SK-MEL-5 (cell line): ENCODE measurements around the gene LRRFIP2. TPM values are rescaled to one million over a fixed set of nuclear protein-coding genes. Genes with fewer than 3 reads are reported as not detected.
"Not testable (repeated sequence)": the region's sequence is repeated elsewhere in the genome, so short reads cannot be mapped to it uniquely, and the experiment has no call there.

Experiments
- DNase-seq: peaks from one replicate; pipeline ENCODE4 v3.0.0-alpha.2; 2016; ENCODE audit warnings: low read depth, low spot score
- in situ Hi-C: cut with HindIII; loops from 2 replicates; pipeline ENCODE4 v1.10.0; 2016; ENCODE audit warnings: low sequenced_read_pairs, high pct_unique_total_duplicates, low pct_unique_long_range_greater_than_20kb
- total RNA-seq: library from RNA; depleted of rRNA; stranded (reverse); fragments of >200 nt; shearing (Covaris generic); gene quantifications from 2 replicates; pipeline ENCODE4 v1.2.3, GENCODE V29; 2014

Gene LRRFIP2
- total RNA-seq, 1 experiment from 2014 or later = 54.5 TPM

GRCh38 chr3:37154668-37155314 is 19.6 kb downstream of the LRRFIP2 start:
- in situ Hi-C loops = no loop called here

DNA sequence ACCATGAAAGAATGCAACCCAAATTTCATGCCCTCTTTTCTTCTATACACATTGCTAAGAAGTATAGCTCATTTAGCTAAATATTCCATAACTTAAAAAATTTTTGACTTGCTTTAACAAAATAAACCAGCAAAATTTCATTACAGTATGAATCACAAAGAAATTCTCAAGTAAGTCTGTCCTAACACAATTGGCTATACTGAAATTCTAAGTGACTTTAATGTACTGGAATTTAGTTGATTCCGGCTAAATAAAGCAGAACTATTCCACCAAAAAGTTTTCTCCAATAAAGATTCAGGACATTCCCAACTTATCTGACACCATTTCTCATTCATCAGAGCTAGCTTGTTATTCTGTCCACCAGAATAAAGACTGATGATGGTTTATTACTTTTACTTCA is 23.8 kb downstream of the LRRFIP2 start:
- in situ Hi-C loops = no loop called here
- DNase-seq = no peak

More at GRCh38 chr3:37154668-37155314, 19.6 kb downstream of the LRRFIP2 start:
- no peak for DNase-seq

GRCh38 chr3:37149257-37149656 is 25.1 kb downstream of the LRRFIP2 start:
- DNase-seq = no peak
- in situ Hi-C loops = no loop called here

- in situ Hi-C loops = no loop called here
- no peak for DNase-seq
These were observed 26.2 kb downstream of the LRRFIP2 start for GRCh38 chr3:37148208-37148607.

- no peak for DNase-seq
- in situ Hi-C loops = no loop called here
These were observed 26.7 kb downstream of the LRRFIP2 start for GRCh38 chr3:37147666-37148065.

- DNase-seq, in situ Hi-C loops: not testable (repeated sequence)
These were observed 27.5 kb downstream of the LRRFIP2 start for GRCh38 chr3:37146927-37147326.

DNA sequence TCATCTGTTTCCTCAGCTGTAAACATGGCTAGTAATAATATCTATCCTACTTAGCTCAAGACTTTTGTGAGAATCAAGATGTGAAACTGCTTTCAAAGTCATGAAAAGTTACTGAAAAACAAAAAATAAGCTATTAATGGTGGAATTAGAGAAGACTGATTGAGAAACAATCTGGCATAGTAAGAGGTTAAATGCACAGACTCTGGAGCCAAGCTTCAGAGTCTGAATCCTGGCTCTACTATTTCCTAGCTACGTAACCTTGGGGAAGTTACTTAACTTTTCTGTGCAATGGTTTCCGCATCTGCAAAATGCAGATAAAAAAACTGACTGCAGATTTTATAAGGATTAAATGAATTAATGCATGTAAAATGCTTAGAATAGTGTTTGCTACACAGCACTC is 28.8 kb downstream of the LRRFIP2 start:
- in situ Hi-C loops = no loop called here
- no peak for DNase-seq

GRCh38 chr3:37144806-37145205 is 29.6 kb downstream of the LRRFIP2 start:
- in situ Hi-C loops = no loop called here
- DNase-seq = no peak

- in situ Hi-C loops = no loop called here
- no peak for DNase-seq
These were observed 30.6 kb downstream of the LRRFIP2 start for GRCh38 chr3:37143821-37144220.

DNA sequence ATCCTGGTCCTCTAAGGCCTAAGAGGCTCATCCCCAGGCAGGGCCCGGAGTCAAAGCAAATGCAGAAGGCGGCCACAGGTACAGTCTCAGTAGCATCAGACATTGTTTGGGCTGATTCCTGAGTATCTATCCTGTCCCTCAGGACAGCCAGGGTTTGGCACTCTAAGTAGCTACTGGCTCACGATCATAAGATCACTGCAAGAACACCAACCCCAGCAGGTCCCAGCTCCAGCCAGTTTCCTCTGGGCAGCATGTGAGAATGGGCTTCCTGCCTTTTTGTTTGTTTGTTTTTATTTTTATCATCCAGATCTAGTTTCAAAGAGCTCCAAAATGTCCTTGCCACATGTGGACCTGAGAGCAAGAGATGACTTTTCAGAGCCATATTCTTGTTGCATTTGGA is 32.7 kb downstream of the LRRFIP2 start:
- in situ Hi-C loops = no loop called here
- no peak for DNase-seq

DNA sequence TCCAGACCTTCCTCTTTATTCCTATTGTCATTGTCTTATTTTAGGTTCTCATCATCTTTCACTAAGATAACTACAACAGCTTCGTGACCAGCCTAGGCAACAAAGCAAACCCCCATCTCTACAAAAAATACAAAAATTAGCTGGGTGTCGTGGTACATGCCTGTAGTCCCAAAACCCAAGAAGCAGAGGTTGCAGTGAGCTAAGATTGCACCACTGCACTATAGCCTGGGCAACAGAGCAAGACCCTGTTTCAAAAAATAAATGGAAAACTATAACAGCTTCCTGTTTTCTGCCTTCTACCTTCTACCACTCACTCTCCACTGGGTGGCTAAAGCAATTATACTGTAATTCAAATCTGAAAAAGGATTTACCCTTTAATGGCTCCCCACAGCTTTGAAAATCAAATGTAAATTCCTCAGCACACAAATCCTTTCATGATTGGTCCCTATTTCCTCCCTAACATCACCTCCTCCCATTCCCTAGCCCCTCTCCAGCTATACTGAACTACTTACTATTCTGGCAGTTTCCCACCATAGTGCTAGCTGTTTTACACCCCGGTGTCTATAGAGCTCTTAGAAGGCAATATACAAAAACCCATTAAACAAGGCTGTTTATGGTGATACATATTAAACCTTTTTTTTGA is 33.4 kb downstream of the LRRFIP2 start:
- in situ Hi-C loops = no loop called here
- no peak for DNase-seq

DNA sequence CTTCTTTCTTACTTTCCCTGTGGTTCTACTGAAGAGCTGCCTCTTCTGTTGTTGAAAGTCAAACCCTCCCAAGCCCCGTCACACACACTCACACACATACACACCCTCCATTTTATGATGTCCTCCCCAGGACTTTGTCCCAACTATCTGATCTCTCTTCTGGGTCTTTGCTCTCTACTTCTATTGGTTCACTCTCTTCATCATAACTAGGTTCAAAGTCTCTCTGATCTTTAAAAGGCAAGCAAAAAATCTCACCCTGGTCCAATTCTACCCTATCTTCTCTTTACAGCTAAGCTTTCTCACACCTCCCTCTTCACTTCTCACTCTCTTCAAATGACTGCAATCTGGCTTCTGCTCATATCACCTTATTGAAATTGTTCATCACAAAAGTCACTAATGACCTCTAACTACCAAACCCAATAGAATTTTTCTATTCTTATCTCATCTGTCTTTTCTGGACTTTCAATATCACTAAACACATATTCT is 34.8 kb downstream of the LRRFIP2 start:
- DNase-seq = no peak
- in situ Hi-C loops = no loop called here

- in situ Hi-C loops = no loop called here
- no peak for DNase-seq
These were observed 35.6 kb downstream of the LRRFIP2 start for GRCh38 chr3:37138816-37139215.

- in situ Hi-C loops = no loop called here
- no peak for DNase-seq
These were observed 36.9 kb downstream of the LRRFIP2 start for GRCh38 chr3:37137516-37137915.

DNA sequence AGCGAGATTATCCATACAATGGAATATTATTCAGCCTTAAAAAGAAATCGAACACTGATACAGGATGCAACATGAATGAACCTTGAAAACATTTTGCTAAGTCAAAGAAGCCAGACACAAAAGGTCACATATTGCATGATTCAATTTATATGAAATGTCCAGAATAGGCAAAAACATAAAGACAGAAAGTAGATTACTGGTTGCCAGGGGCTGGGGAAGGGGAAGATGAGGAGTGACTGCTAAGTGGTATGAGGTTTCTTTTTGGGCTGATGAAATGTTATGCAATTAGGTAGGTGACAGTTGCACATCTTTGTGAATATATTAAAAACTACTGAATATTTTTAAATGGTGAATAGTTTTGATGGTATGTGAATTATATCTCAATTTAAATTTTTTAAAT is 38.3 kb downstream of the LRRFIP2 start:
- in situ Hi-C loops = no loop called here
- DNase-seq = no peak

GRCh38 chr3:37135561-37135960 is 38.8 kb downstream of the LRRFIP2 start:
- in situ Hi-C loops = no loop called here
- DNase-seq = no peak

DNA sequence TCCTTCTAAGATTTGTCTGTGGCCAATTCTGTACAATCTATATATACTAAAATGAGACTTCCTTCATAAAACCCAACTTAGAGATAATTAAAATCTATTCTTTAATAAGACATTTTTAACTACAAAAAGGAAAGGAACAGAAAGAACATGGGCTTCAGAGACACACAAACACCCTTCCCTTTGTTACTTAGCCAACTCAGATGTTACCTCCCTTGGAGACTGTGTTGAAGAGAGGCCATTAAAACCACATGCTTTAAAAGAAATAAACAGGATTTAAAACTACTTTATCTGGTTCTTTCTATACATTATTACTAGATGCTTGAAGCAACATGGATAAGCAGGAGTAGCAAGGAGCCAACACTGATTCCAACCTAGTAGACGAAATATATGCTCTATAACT is 42.0 kb downstream of the LRRFIP2 start:
- in situ Hi-C loops = no loop called here
- DNase-seq = no peak

- in situ Hi-C loops = no loop called here
These were observed 42.6 kb downstream of the LRRFIP2 start for GRCh38 chr3:37131860-37132144.

GRCh38 chr3:37130984-37131859 is 43.2 kb downstream of the LRRFIP2 start:
- DNase-seq = no peak
- in situ Hi-C loops = no loop called here

More at GRCh38 chr3:37131860-37132144, 42.6 kb downstream of the LRRFIP2 start:
- no peak for DNase-seq
